Astrocyte (in vitro differentiated cells and primary cell): ENCODE data around the gene POLR2L. TPM values are rescaled to one million over a fixed set of nuclear protein-coding genes. Genes with fewer than 3 reads are reported as not detected.

ENCODE experiments used
- DNase-seq: peaks from one replicate; pipeline ENCODE4 v3.0.0-alpha.2; 2010; ENCODE audit warnings: low read depth
- FAIRE-seq: peaks from 2 replicates; lab custom pipeline; 2011; peaks lifted over from hg19 to GRCh38; lab: Jason Lieb, UNC
- H2AFZ ChIP-seq: 2 replicates; pipeline ENCODE4 v1.6.0; 2012; ENCODE audit warnings: low read depth, low read length, inconsistent platforms
- H3K27ac ChIP-seq: 2 replicates; pipeline ENCODE4 v1.5.1; 2011; ENCODE audit warnings: low read depth, low read length, inconsistent platforms
- H3K27me3 ChIP-seq: 2 replicates; pipeline ENCODE4 v1.6.0; 2011; ENCODE audit warnings: low read length, inconsistent platforms; ENCODE audit not compliant: insufficient read depth
- H3K36me3 ChIP-seq: 2 replicates; pipeline ENCODE4 v1.5.1; 2011; ENCODE audit warnings: low read length, inconsistent platforms; ENCODE audit not compliant: insufficient read depth
- H3K4me1 ChIP-seq: 2 replicates; pipeline ENCODE4 v1.5.1; 2011; ENCODE audit warnings: low read length, inconsistent platforms; ENCODE audit not compliant: insufficient read depth
- H3K4me2 ChIP-seq: 2 replicates; pipeline ENCODE4 v1.6.0; 2012; ENCODE audit warnings: low read length, inconsistent platforms
- H3K4me3 ChIP-seq: 2 replicates; pipeline ENCODE4 v1.5.1; 2011; ENCODE audit warnings: low read depth, mild to moderate bottlenecking, low read length, inconsistent platforms; ENCODE audit not compliant: insufficient read depth
- H3K79me2 ChIP-seq: 2 replicates; pipeline ENCODE4 v1.6.0; 2012; ENCODE audit warnings: mild to moderate bottlenecking, low read length, inconsistent platforms; ENCODE audit not compliant: insufficient read depth
- H3K9ac ChIP-seq: 2 replicates; pipeline ENCODE4 v1.6.0; 2012; ENCODE audit warnings: mild to moderate bottlenecking, low read length, inconsistent platforms
- H3K9me3 ChIP-seq: 2 replicates; pipeline ENCODE4 v1.5.1; 2012; ENCODE audit warnings: low read depth, mild to moderate bottlenecking, low read length, inconsistent platforms; ENCODE audit not compliant: insufficient read depth
- H4K20me1 ChIP-seq: 2 replicates; pipeline ENCODE4 v1.6.0; 2012; ENCODE audit warnings: low read length, inconsistent platforms; ENCODE audit not compliant: insufficient read depth
- H3K27ac Mint-ChIP-seq: one replicate; pipeline ENCODE4 v1.8.0; 2021; ENCODE audit warnings: mild to moderate bottlenecking, mixed read lengths; ENCODE audit not compliant: unreplicated experiment
- H3K27me3 Mint-ChIP-seq: one replicate; pipeline ENCODE4 v1.8.0; 2021; ENCODE audit warnings: low read depth, mixed read lengths; ENCODE audit not compliant: unreplicated experiment
- H3K36me3 Mint-ChIP-seq: one replicate; pipeline ENCODE4 v1.8.0; 2021; ENCODE audit warnings: low read depth, mixed read lengths; ENCODE audit not compliant: unreplicated experiment
- H3K4me1 Mint-ChIP-seq: one replicate; pipeline ENCODE4 v1.8.0; 2021; ENCODE audit warnings: low read depth, mixed read lengths; ENCODE audit not compliant: unreplicated experiment
- H3K4me3 Mint-ChIP-seq: one replicate; pipeline ENCODE4 v1.8.0; 2021; ENCODE audit warnings: mild to moderate bottlenecking, moderate library complexity, mixed read lengths; ENCODE audit not compliant: unreplicated experiment
- H3K9me3 Mint-ChIP-seq: one replicate; pipeline ENCODE4 v1.8.0; 2021; ENCODE audit warnings: mild to moderate bottlenecking, mixed read lengths; ENCODE audit not compliant: unreplicated experiment
- EZH2 ChIP-seq: IDR thresholded peaks from 2 replicates; pipeline ENCODE4 v1.6.1; 2012; ENCODE audit warnings: mild to moderate bottlenecking, low read length, inconsistent platforms; ENCODE audit not compliant: insufficient read depth
- total RNA-seq: library from RNA; stranded (reverse); gene quantifications from 2 replicates; pipeline ENCODE4 v1.2.1, GENCODE V29; 2021
- TF ChIP-seq, protein P1 (sequence below): IDR thresholded peaks from 2 replicates; pipeline ENCODE4 v1.5.1; 2011; ENCODE audit warnings: low read depth, mild to moderate bottlenecking, inconsistent platforms, low read length, moderate library complexity; ENCODE audit not compliant: insufficient read depth

Gene POLR2L
- total RNA-seq, 1 donor from 2014 or later, result 212 TPM

DNA sequence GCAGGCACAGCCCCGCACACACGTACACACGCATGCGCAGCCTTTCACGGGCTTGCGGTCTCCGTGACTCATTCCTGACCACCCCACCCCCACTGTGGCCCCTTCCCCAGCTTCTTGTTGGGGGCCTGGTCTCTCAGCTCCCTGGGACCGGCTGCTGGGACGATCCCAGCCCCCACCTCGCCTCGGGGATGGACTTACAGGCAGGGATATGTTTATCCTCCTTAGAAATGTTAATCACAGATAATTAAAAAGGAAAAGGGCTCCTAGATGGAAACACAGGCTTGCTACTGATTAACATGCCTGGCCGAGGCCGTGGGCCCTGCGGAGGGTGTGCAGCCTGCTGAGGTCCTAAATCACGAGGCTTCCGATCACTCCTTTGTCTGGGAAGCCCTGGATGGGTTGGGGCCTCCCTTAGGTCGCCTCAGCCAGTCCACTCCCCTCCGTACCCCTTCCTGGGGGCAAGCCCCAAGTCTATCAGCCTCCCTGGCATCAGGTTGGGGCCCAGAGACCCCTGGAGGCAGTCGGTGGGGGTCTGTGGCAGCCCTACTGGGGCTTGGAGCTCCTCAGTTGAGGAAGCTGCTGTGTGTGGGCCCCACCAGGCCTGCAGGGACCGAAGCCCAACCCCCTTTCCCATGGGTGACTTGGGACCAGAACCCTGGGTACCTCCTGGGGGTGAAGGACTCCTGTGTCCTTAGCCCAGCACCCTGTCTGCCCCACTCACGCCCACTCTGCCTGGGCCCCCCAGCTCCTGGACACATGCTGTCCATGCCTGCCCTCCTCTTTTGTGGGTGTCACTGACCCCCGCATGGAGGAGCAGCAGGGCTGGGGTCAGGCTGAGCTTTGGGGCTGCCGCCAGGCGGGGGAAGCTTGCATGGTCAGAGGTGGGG, 20.9 kb upstream of the POLR2L start:
- no peaks in the 10 kb centered on the region for H3K36me3 ChIP-seq
- FAIRE-seq, result no peak
- no peak overlapping the region for H3K4me3 ChIP-seq
- Mint-ChIP-seq H3K4me1 (peaks cover 2% of the 10 kb centered on the region), H3K4me3 (no peak overlapping the region), H3K27ac (no peak overlapping the region), H3K9me3 (no peaks in the 10 kb centered on the region), H3K36me3 (no peaks in the 10 kb centered on the region), H3K27me3 (no peaks in the 10 kb centered on the region)
- no peak overlapping the region for H3K9ac ChIP-seq
- H3K4me2 ChIP-seq, result no peak overlapping the region
- no peaks in the 10 kb centered on the region for H3K9me3 ChIP-seq
- H3K79me2 ChIP-seq, result no peaks in the 10 kb centered on the region
- TF ChIP-seq, protein P1, sequence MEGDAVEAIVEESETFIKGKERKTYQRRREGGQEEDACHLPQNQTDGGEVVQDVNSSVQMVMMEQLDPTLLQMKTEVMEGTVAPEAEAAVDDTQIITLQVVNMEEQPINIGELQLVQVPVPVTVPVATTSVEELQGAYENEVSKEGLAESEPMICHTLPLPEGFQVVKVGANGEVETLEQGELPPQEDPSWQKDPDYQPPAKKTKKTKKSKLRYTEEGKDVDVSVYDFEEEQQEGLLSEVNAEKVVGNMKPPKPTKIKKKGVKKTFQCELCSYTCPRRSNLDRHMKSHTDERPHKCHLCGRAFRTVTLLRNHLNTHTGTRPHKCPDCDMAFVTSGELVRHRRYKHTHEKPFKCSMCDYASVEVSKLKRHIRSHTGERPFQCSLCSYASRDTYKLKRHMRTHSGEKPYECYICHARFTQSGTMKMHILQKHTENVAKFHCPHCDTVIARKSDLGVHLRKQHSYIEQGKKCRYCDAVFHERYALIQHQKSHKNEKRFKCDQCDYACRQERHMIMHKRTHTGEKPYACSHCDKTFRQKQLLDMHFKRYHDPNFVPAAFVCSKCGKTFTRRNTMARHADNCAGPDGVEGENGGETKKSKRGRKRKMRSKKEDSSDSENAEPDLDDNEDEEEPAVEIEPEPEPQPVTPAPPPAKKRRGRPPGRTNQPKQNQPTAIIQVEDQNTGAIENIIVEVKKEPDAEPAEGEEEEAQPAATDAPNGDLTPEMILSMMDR, result no peak
- no peak for TF ChIP-seq EZH2
- peaks cover 29% of the 10 kb centered on the region for H4K20me1 ChIP-seq
- no peak overlapping the region for H2AFZ ChIP-seq
- no peak for DNase-seq
- no peak overlapping the region for H3K27ac ChIP-seq
- peaks cover 17% of the 10 kb centered on the region for H3K4me1 ChIP-seq
- H3K27me3 ChIP-seq, result no peaks in the 10 kb centered on the region

DNA sequence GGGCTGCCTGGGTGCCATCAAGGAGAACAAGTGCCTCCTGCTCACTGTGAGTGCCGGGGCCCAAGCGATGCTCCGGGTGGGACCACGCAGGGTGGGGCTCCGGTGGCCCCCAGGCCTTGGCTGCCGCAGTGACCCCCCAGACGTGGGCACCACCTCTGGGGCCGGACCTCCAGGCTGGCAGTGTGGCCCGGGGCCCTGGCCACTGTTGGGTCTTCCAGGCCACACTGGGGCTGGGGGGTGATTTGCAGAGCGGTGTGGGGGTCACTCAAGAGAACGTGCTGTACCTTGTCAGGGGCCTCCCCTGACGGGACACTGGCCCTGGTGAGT, 20.3 kb upstream of the POLR2L start:
- Mint-ChIP-seq H3K4me3 (no peak overlapping the region), H3K36me3 (no peaks in the 10 kb centered on the region), H3K27ac (no peak overlapping the region), H3K4me1 (peaks cover 2% of the 10 kb centered on the region), H3K9me3 (no peaks in the 10 kb centered on the region), H3K27me3 (no peaks in the 10 kb centered on the region)
- Histone ChIP-seq H3K4me1 (peaks cover 17% of the 10 kb centered on the region), H3K79me2 (no peaks in the 10 kb centered on the region), H3K27ac (no peak overlapping the region), H2AFZ (no peak overlapping the region), H4K20me1 (peaks cover 29% of the 10 kb centered on the region), H3K4me2 (peak overlapping the region; percentile 18), H3K9ac (peak overlapping the region; percentile 14), H3K9me3 (no peaks in the 10 kb centered on the region), H3K36me3 (no peaks in the 10 kb centered on the region), H3K27me3 (no peaks in the 10 kb centered on the region), H3K4me3 (no peak overlapping the region)
- DNase-seq (no peak), FAIRE-seq (no peak)
- TF ChIP-seq, protein P1, result no peak
- no peak for TF ChIP-seq EZH2

DNA sequence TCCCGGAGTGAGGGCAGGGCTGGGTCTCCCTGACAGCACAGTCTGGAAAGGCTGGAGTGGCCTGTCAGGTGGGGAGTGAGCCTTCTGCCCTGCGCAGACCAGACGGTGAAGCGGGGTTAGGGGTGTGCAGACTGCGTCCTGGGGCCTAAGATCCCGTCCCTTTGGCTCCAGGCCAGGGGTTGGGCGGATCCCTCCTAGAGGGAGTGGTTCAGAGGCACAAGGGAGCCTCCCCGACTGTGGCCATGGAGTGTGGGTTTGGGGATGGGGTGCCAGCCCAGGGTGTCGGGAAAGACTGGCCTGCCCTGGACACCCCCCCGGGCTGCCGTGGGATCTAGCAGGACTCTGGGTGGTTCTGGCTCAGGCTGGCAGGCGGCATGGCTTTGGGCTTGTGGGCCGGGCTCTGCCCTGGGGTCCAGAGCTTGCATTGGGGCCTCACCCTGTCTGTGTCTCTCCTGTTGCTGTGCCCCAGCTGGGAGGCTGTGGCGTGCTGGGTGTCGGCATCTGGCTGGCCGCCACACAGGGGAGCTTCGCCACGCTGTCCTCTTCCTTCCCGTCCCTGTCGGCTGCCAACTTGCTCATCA, 19.8 kb upstream of the POLR2L start:
- peak overlapping the region; percentile 14 for H3K9ac ChIP-seq
- H3K4me1 Mint-ChIP-seq, result peaks cover 2% of the 10 kb centered on the region
- H2AFZ ChIP-seq, result no peak overlapping the region

More for the DNA sequence above, 19.8 kb upstream of the POLR2L start:
- Mint-ChIP-seq H3K9me3 (no peaks in the 10 kb centered on the region), H3K27me3 (no peaks in the 10 kb centered on the region), H3K4me3 (no peak overlapping the region), H3K27ac (peak overlapping the region; percentile 12), H3K36me3 (no peaks in the 10 kb centered on the region)
- no peaks in the 10 kb centered on the region for H3K9me3 ChIP-seq
- H3K4me2 ChIP-seq, result peak overlapping the region; percentile 18
- H4K20me1 ChIP-seq, result peaks cover 32% of the 10 kb centered on the region
- no peaks in the 10 kb centered on the region for H3K27me3 ChIP-seq
- FAIRE-seq (no peak), DNase-seq (no peak)
- TF ChIP-seq, protein P1, result no peak
- TF ChIP-seq EZH2, result no peak
- H3K27ac ChIP-seq, result no peak overlapping the region
- H3K4me1 ChIP-seq, result peaks cover 17% of the 10 kb centered on the region
- H3K79me2 ChIP-seq, result no peaks in the 10 kb centered on the region
- no peak overlapping the region for H3K4me3 ChIP-seq
- H3K36me3 ChIP-seq, result no peaks in the 10 kb centered on the region
